ENCODE data around the gene SPATS2.

Gene SPATS2

DNA sequence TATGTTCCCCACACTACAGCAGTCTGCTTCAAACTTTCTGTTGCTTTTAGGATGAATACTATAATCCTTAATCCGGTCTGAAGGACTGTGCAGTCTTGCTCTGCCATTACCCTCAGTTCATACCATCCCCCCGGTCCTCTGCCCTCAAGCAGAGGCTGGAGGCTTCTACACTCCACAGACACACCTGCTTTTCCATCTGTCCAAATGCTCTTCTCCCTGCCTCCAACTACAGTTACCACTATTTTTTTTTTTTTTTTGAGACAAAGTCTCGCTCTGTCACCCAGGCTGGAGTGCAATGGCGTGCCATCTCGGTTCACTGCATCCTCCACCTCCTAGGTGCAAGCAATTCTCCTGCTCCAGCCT, 152.3 kb downstream of the SPATS2 start:
- TF ChIP-seq, protein P1, sequence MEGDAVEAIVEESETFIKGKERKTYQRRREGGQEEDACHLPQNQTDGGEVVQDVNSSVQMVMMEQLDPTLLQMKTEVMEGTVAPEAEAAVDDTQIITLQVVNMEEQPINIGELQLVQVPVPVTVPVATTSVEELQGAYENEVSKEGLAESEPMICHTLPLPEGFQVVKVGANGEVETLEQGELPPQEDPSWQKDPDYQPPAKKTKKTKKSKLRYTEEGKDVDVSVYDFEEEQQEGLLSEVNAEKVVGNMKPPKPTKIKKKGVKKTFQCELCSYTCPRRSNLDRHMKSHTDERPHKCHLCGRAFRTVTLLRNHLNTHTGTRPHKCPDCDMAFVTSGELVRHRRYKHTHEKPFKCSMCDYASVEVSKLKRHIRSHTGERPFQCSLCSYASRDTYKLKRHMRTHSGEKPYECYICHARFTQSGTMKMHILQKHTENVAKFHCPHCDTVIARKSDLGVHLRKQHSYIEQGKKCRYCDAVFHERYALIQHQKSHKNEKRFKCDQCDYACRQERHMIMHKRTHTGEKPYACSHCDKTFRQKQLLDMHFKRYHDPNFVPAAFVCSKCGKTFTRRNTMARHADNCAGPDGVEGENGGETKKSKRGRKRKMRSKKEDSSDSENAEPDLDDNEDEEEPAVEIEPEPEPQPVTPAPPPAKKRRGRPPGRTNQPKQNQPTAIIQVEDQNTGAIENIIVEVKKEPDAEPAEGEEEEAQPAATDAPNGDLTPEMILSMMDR (IDR thresholded peaks at IDR 0.05; ENCODE audit: low read depth, low read length, missing control alignments) = no peak
- H3K36me3 ChIP-seq (replicated peaks) = peaks cover 31% of the 10 kb centered on the region
- in situ Hi-C loops (cut with HindIII; ENCODE audit: low pct_ligation_motif_present, low sequenced_read_pairs) = loop anchor here (25.0 kb wide), 1 partner anchor 157 kb away; the partner anchor contains the start of gene SPATS2

DNA sequence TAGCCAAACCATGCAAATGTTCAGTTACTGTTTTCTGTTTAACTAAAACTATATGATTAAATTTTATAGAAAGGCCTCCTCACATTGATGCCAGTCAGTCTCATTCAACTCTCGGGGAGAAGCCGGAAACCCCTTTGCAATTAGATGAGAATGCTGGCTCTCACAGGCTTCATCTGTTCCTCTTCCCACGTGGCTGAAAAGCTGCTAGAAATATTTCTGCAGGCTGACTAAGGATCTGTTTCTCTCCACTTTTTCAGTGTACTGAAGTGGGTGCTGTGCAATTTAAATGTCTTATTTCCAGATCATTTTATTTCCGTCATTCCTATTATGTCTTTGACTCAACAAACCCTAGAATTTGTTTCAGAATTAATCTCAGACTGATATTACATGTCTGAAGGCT, 154.1 kb downstream of the SPATS2 start:
- TF ChIP-seq, protein P1 (IDR thresholded peaks at IDR 0.05; ENCODE audit: low read depth, low read length, missing control alignments) = no peak
- Histone ChIP-seq H3K27me3 (replicated peaks) (no peaks in the 10 kb centered on the region), H3K36me3 (replicated peaks) (peaks cover 47% of the 10 kb centered on the region), H3K4me3 (ENCODE audit: low read depth, low read length) (no peak overlapping the region), H3K27ac (no peak overlapping the region)
- no peak for DNase-seq
- in situ Hi-C loops (cut with HindIII; ENCODE audit: low pct_ligation_motif_present, low sequenced_read_pairs) = loop anchor here (25.0 kb wide), 1 partner anchor 159 kb away; the partner anchor contains the start of gene SPATS2

More for the DNA sequence above, 152.3 kb downstream of the SPATS2 start:
- no peaks in the 10 kb centered on the region for H3K27me3 ChIP-seq (replicated peaks)
- no peak overlapping the region for H3K27ac ChIP-seq
- no peak overlapping the region for H3K4me3 ChIP-seq (ENCODE audit: low read depth, low read length)
- no peak for DNase-seq

DNA sequence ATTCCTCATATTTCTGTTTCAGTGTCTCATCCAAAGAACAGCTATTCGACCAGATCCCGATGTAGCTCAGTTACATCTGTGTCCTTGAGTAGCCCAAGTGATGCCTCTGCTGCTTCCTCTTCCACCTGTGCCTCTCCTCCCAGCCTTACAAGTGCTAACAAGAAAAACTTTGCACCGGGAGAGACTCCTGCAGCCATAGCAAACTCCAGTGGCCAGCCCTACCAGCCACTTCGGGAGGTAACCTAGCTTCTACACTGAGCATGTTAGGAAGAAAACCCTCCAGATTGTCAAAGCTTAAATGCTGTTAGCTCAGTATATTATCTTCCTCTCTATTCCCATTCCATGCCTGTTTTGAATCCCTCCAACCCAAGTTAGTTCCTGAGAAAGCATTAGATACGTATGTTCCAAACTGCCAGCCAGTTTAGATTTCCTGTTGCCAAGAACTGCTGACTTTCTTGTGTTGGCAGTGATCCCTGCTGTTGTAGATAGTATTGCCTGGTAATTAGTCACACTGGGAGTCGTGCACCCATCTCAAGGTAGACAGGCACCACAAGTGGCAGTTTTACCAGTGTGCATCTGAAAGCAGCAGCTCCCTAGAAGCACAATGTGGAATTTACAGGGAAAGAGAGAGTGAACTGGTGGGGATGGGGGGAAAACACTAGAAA, 157.5 kb downstream of the SPATS2 start:
- in situ Hi-C loops (cut with HindIII; ENCODE audit: low pct_ligation_motif_present, low sequenced_read_pairs) = loop anchor here (25.0 kb wide), 1 partner anchor 162 kb away; the partner anchor contains the start of gene SPATS2
- Histone ChIP-seq H3K27me3 (replicated peaks) (no peaks in the 10 kb centered on the region), H3K4me3 (ENCODE audit: low read depth, low read length) (no peak overlapping the region), H3K27ac (no peak overlapping the region), H3K36me3 (replicated peaks) (peaks cover 64% of the 10 kb centered on the region)
- TF ChIP-seq, protein P1 (IDR thresholded peaks at IDR 0.05; ENCODE audit: low read depth, low read length, missing control alignments) = no peak
- DNase-seq = no peak

DNA sequence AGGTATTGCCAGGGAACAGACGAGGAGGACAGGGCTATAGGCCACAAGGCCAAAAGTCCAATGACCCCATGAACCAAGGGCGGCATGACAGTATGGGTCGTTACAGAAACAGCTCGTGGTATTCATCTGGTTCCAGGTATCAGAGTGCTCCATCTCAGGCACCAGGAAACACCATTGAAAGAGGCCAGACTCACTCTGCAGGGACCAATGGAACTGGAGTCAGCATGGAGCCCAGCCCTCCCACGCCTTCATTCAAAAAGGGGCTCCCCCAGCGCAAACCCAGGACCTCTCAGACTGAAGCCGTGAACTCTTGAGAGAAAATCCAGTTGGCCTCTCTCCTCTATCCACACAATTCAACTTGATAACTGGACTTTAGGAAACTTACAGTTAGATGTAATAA, 158.7 kb downstream of the SPATS2 start:
- H3K27ac ChIP-seq = no peak overlapping the region
- no peak for DNase-seq
- no peak overlapping the region for H3K4me3 ChIP-seq (ENCODE audit: low read depth, low read length)
- TF ChIP-seq, protein P1 (IDR thresholded peaks at IDR 0.05; ENCODE audit: low read depth, low read length, missing control alignments) = no peak
- peaks cover 60% of the 10 kb centered on the region for H3K36me3 ChIP-seq (replicated peaks)
- no peaks in the 10 kb centered on the region for H3K27me3 ChIP-seq (replicated peaks)
- in situ Hi-C loops (cut with HindIII; ENCODE audit: low pct_ligation_motif_present, low sequenced_read_pairs) = no loop called here

DNA sequence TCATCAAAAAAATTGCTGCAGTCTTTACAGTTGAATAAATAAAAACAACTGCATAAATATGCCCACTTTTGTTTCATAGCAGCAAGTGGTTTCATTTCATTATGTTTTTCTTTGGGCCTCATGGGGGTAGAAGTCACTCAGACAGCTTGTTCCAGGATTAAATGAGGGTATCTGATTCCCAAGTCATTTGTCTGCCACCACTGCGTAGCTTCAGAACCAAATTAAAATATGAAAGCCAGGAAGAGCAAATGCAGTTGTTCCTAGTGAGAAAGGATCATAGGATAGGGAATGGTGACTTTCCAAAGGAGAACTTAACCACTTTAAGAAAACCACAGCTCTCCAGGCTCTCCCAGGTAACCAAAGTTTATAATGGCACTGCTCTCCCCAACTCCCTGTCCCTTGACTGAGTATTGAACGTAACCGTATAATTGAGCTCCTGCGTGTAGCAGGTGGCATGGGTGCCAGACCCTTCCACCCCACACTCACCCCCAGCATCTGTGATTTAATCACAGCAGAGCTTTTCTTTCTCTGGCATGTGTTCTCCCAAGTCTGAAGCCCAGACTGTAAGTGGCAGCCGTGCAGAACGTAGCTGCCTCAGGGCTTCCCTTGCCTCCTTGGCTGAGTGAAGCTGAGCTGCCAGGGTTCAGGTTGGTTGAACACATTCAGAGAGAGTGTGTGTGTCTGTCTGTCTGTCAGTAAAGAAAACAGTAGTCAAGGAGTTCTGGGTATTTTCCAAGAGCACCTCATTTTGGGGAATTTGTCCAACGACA, 160.3 kb downstream of the SPATS2 start:
- Histone ChIP-seq H3K4me3 (ENCODE audit: low read depth, low read length) (no peak overlapping the region), H3K27ac (no peak overlapping the region), H3K36me3 (replicated peaks) (peaks cover 51% of the 10 kb centered on the region), H3K27me3 (replicated peaks) (no peaks in the 10 kb centered on the region)
- DNase-seq = no peak
- in situ Hi-C loops (cut with HindIII; ENCODE audit: low pct_ligation_motif_present, low sequenced_read_pairs) = no loop called here
- TF ChIP-seq, protein P1 (IDR thresholded peaks at IDR 0.05; ENCODE audit: low read depth, low read length, missing control alignments) = no peak

Measured in brain microvascular endothelial cell (primary cell).